ENCODE results near the gene CPLX3.

Gene CPLX3

GRCh38 chr15:74807282-74807681 is 19.1 kb upstream of the CPLX3 start:
- TF ChIP-seq CTCF (IDR thresholded peaks at IDR 0.05; ENCODE audit: insufficient read depth, low read depth, low read length, missing control alignments): no peak
- DNase-seq (ENCODE audit: low read depth): no peak
- H3K4me3 ChIP-seq (ENCODE audit: low read length): no peak overlapping the region

- TF ChIP-seq CTCF (IDR thresholded peaks at IDR 0.05; ENCODE audit: insufficient read depth, low read depth, low read length, missing control alignments): no peak
- peak; percentile 48 for DNase-seq (ENCODE audit: low read depth)
- no peak overlapping the region for H3K4me3 ChIP-seq (ENCODE audit: low read length)
Observed at GRCh38 chr15:74808078-74808839, 18.2 kb upstream of the CPLX3 start.

- no peak overlapping the region for H3K4me3 ChIP-seq (ENCODE audit: low read length)
- no peak for TF ChIP-seq CTCF (IDR thresholded peaks at IDR 0.05; ENCODE audit: insufficient read depth, low read depth, low read length, missing control alignments)
- no peak for DNase-seq (ENCODE audit: low read depth)
Observed at GRCh38 chr15:74808840-74809229, 17.6 kb upstream of the CPLX3 start.

- DNase-seq (ENCODE audit: low read depth): no peak
- H3K4me3 ChIP-seq (ENCODE audit: low read length): no peak overlapping the region
- TF ChIP-seq CTCF (IDR thresholded peaks at IDR 0.05; ENCODE audit: insufficient read depth, low read depth, low read length, missing control alignments): no peak
Observed at GRCh38 chr15:74809242-74809641, 17.2 kb upstream of the CPLX3 start.

- DNase-seq (ENCODE audit: low read depth): no peak
- no peak for TF ChIP-seq CTCF (IDR thresholded peaks at IDR 0.05; ENCODE audit: insufficient read depth, low read depth, low read length, missing control alignments)
- no peak overlapping the region for H3K4me3 ChIP-seq (ENCODE audit: low read length)
Observed at GRCh38 chr15:74809956-74810355, 16.5 kb upstream of the CPLX3 start.

- H3K4me3 ChIP-seq (ENCODE audit: low read length): no peak within 1 kb of the TSS
- DNase-seq (ENCODE audit: low read depth): no peak
- no peak for TF ChIP-seq CTCF (IDR thresholded peaks at IDR 0.05; ENCODE audit: insufficient read depth, low read depth, low read length, missing control alignments)
Observed at GRCh38 chr15:74812533-74812932, 13.9 kb upstream of the CPLX3 start, which contains the start of gene LMAN1L. TSS of gene LMAN1L (plus strand) at chr15:74812835. CDS start at chr15:74812855, 20 bp downstream.

All from epithelial cell of esophagus (primary cell).